Uterus (tissue), 4 donors: ENCODE results near the gene CBFA2T3. TPM values are rescaled to one million over a fixed set of nuclear protein-coding genes. Genes with fewer than 3 reads are reported as not detected.
"Not testable (repeated sequence)": the region's sequence is repeated elsewhere in the genome, so short reads cannot be mapped to it uniquely, and the experiment has no call there.

ENCODE experiments used
- DNase-seq, 2 donors: peaks; one replicate each; pipeline ENCODE4 v3.0.0-alpha.2; 2019 to 2020
- H3K27ac ChIP-seq, 2 donors: fragments of 200-600 bp; sonication (generic); 1 replicate in 1 of 2; 2 replicates in 1 of 2; pipeline ENCODE4 v1.5.1; 2016 to 2018
- H3K27me3 ChIP-seq, 2 donors: fragments of 200-600 bp; sonication (generic); one replicate each; pipeline ENCODE4 v1.5.1; 2018 to 2019; ENCODE audit warnings: control low read depth in 1 of 2
- H3K36me3 ChIP-seq, 2 donors: fragments of 200-600 bp; sonication (generic); one replicate each; pipeline ENCODE4 v1.5.1; 2019; ENCODE audit warnings: control low read depth in 1 of 2
- H3K4me1 ChIP-seq, 2 donors: fragments of 200-600 bp; sonication (generic); one replicate each; pipeline ENCODE4 v1.5.1; 2018 to 2019; ENCODE audit warnings: control low read depth in 1 of 2
- H3K4me3 ChIP-seq, 2 donors: fragments of 200-600 bp; sonication (generic); 1 replicate in 1 of 2; 2 replicates in 1 of 2; pipeline ENCODE4 v1.5.1; 2018 to 2019; ENCODE audit warnings: mild to moderate bottlenecking in 1 of 2
- H3K9me3 ChIP-seq, 2 donors: fragments of 200-600 bp; sonication (generic); one replicate each; pipeline ENCODE4 v1.5.1; 2019; ENCODE audit warnings: control low read depth in 1 of 2
- POLR2A ChIP-seq, 2 donors: fragments of 450-650 bp; IDR thresholded peaks; one replicate each; pipeline ENCODE4 v1.6.1; 2016; ENCODE audit warnings: antibody characterized with exemption in 2 of 2, mild to moderate bottlenecking in 1 of 2, moderate library complexity in 1 of 2
- intact Hi-C: fragments of 100-400 bp; cut with DNase I; formaldehyde crosslinking; loops from one replicate; pipeline ENCODE4 v1.15.1; 2023; ENCODE audit warnings: low total_unique reads
- total RNA-seq, 4 donors: library from RNA; depleted of rRNA in 3 of 4; stranded (reverse); fragments of >200 nt in 3 of 4; gene quantifications; one replicate each; pipeline versions ENCODE4 v1.1.0 to v1.2.4, GENCODE V29; 2014 to 2023
- TF ChIP-seq, protein P1 (sequence below), 4 experiments: fragments of 200-600 bp in 2 of 4; fragments of 450-650 bp in 2 of 4; sonication (generic) in 2 of 4; IDR thresholded peaks; one replicate each; pipeline ENCODE4 v1.5.1; 2016 to 2019; ENCODE audit warnings: antibody characterized with exemption in 4 of 4, mild to moderate bottlenecking in 2 of 4, moderate library complexity in 1 of 4
- donor health status: DM: yes; HTN: yes; CAD: no.

CBFA2T3 gene
- total RNA-seq, 4 donors from 2014 or later = under 0.01 to 12.1 (median 3.1) TPM

DNA sequence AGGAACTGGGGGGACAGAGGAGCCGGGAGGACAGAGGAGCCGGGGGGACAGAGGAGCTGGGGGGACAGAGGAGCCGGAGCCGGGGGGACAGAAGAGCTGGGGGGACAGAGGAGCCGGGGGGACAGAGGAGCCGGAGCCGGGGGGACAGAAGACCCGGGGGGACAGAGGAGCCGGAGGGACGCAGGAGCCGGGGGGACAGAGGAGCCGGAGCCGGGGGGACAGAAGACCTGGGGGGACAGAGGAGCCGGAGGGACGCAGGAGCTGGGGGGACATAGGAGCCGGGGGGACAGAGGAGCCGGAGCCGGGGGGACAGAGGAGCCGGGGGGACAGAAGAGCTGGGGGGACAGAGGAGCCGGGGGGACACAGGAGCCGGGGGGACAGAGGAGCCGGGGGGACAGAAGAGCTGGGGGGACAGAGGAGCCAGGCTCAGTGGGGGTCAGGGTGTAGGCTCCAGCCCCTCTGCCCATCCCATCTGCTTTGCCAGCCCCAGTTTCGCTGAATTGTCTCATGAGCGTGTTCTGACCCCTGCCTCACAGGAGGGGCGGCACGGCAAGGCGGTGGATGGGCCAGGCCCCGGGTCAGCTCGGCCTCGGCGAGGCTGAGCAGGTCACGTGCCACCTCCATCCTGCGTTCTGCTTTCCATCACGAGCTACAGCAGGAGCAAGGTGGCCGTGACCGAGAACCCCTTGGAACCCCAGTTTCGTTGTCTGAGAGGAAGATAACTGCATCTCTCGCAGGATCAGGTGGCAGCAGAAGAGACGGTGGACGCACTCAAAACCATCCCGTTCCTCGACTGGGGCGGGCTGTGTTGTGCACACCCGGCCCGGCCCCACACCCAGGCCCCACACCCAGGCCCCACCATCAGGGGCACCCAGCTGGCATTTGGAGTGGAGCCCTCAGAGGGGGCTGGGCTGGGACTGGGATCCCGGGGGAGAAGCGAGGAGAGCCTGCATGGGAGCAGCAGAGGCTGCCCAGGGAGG is 26.1 kb upstream of the CBFA2T3 start:
- Histone ChIP-seq H3K4me1 (no peaks in the 10 kb centered on the region), H3K4me3 (no peak overlapping the region), H3K27me3 (peaks cover 0 to 8% of the 10 kb centered on the region in 2 donors), H3K36me3 (no peaks in the 10 kb centered on the region), H3K27ac (no peak overlapping the region), H3K9me3 (peaks cover 0 to 10% of the 10 kb centered on the region in 2 donors)
- TF ChIP-seq POLR2A (IDR thresholded peaks at IDR 0.05) = no peak
- TF ChIP-seq, protein P1, sequence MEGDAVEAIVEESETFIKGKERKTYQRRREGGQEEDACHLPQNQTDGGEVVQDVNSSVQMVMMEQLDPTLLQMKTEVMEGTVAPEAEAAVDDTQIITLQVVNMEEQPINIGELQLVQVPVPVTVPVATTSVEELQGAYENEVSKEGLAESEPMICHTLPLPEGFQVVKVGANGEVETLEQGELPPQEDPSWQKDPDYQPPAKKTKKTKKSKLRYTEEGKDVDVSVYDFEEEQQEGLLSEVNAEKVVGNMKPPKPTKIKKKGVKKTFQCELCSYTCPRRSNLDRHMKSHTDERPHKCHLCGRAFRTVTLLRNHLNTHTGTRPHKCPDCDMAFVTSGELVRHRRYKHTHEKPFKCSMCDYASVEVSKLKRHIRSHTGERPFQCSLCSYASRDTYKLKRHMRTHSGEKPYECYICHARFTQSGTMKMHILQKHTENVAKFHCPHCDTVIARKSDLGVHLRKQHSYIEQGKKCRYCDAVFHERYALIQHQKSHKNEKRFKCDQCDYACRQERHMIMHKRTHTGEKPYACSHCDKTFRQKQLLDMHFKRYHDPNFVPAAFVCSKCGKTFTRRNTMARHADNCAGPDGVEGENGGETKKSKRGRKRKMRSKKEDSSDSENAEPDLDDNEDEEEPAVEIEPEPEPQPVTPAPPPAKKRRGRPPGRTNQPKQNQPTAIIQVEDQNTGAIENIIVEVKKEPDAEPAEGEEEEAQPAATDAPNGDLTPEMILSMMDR (IDR thresholded peaks at IDR 0.05) = no peak
- intact Hi-C loops = no loop called here
- DNase-seq = no peak

DNA sequence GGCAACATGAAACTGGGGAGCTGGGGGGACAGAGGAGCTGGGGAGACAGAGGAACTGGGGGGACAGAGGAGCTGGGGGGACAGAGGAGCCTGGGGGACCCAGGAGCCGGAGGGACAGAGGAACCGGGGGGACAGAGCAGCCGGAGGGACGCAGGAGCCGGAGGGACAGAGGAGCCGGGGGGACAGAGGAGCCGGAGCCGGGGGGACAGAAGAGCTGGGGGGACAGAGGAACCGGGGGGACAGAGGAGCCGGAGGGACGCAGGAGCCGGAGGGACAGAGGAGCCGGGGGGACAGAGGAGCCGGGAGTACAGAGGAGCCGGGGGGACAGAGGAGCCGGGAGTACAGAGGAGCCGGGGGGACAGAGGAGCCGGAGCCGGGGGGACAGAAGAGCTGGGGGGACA is 25.1 kb upstream of the CBFA2T3 start:
- H3K27me3 ChIP-seq, H3K36me3 ChIP-seq, H3K27ac ChIP-seq, DNase-seq, H3K4me1 ChIP-seq, H3K4me3 ChIP-seq, intact Hi-C loops: not testable (repeated sequence)
- H3K9me3 ChIP-seq = peaks cover 0 to 21% of the 10 kb centered on the region in 2 donors

DNA sequence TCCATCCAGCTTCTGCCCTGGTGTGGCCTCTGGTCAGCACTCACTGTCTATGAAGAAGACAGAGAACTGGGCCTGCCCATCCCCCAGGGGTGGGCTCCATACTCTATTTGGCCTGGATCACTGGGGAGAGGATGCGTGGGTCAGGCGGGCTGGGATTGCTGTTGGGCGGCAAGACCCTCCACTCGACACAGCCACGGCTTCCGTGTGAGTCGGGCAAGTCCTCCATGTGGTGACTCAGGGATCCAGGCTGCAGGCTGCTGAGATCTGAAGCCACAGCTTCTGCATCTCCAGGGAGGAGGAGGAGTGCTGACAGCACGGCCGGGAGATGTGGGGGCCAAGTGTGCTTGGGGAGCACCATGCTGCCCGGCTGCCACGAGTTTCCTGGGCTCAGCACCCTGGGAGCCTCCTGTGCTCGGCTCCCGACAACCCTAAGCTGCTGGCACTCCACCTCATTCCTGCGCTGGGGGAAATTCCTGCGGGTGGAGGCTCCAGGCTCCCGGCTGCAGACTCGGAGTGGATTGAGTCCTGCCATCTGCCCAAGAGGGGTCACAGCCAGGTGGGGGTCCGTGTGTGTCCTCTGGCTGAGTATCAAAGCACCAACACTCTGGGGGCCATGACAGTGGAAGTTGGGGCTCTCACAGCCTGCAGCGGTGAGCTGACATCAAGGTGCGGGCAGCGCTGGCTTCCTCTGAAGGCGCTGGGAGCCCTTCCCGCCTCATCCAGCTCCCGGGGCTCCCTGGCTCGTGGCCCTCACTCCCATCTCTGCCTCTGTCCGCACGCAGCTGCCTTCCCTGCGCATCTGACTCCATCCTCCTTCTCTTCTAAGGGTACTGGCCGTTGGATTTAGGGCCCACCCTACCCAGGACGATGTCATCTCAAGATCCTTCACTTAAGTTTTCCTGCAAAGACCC is 24.4 kb upstream of the CBFA2T3 start:
- H3K4me1 ChIP-seq = no peaks in the 10 kb centered on the region
- no peak overlapping the region for H3K4me3 ChIP-seq
- peaks cover 0 to 24% of the 10 kb centered on the region in 2 donors for H3K9me3 ChIP-seq
- H3K27me3 ChIP-seq = peaks cover 0 to 8% of the 10 kb centered on the region in 2 donors
- no peak for TF ChIP-seq POLR2A (IDR thresholded peaks at IDR 0.05)
- TF ChIP-seq, protein P1 (IDR thresholded peaks at IDR 0.05) = no peak
- H3K27ac ChIP-seq = no peak overlapping the region
- H3K36me3 ChIP-seq = no peaks in the 10 kb centered on the region
- DNase-seq = no peak
- intact Hi-C loops = no loop called here

DNA sequence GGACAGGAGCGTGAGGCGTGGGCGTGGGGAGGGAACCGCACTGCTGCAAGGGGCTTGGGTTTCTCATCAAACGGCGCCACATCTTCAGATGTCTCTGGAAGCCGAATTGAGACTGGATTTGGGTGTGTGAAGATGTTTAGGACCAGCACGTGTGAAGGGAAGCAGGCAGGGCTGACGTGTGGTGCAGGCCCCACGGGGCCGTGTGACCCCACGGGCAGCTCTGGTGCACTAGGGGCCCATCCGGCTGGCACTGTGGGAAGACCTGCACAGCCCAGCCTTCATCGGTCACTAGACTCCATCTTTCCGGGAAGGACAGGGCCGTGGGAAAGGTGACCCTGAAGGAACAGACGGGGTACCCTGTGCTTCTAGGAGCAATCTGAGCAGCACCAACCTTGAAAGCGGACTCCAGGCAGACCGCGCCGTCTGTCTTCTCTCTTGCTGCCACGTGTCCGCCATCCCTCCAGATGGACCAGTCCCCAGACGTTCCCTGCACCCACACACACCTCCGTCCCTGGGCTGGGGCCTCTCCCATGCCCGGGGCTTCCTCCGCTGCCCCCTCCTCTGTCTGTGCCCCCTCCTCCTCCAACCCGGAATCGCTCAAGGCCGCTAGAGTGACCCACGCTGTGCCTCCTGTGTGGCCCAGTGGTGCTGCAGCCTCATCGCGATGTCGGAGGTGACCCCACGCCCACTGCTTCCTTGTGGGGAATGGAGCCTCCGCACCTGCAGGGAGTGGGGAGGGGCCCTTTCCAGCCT is 23.4 kb upstream of the CBFA2T3 start:
- no peaks in the 10 kb centered on the region for H3K4me1 ChIP-seq
- TF ChIP-seq, protein P1 (IDR thresholded peaks at IDR 0.05) = no peak
- TF ChIP-seq POLR2A (IDR thresholded peaks at IDR 0.05) = no peak
- intact Hi-C loops = no loop called here
- H3K4me3 ChIP-seq = no peak overlapping the region
- peaks cover 0 to 8% of the 10 kb centered on the region in 2 donors for H3K27me3 ChIP-seq
- no peak overlapping the region for H3K27ac ChIP-seq
- H3K9me3 ChIP-seq = peaks cover 0 to 24% of the 10 kb centered on the region in 2 donors
- H3K36me3 ChIP-seq = no peaks in the 10 kb centered on the region
- no peak for DNase-seq
